Activated naive CD4-positive, alpha-beta T cell treated with anti-CD3 and anti-CD28 coated beads, Interleukin-2, amount 50 U/mL, for 72 hours (primary cell): Measurements from ENCODE around the gene RARA. TPM values are rescaled to one million over a fixed set of nuclear protein-coding genes. Genes with fewer than 3 reads are reported as not detected.
A peak's percentile ranks its signal among the peaks of the same experiment; 100 is the strongest.

Source experiments
- ATAC-seq, 2 donors: fragments of 150-1000 bp; cut with Tn5 transposase; 2 replicates each; pipeline ENCODE4 v1.10.0; 2021; ENCODE audit warnings: mild to moderate bottlenecking in 2 of 2, moderate library complexity in 2 of 2
- DNase-seq, 2 donors: peaks; one replicate each; pipeline ENCODE4 v3.0.0; 2021 to 2022; ENCODE audit warnings: low spot score in 2 of 2
- H3K27ac Mint-ChIP-seq, 2 donors: one replicate each; pipeline ENCODE4 v1.8.0; 2022; ENCODE audit warnings: mild to moderate bottlenecking in 2 of 2, mixed read lengths in 2 of 2
- H3K36me3 Mint-ChIP-seq, 2 donors: one replicate each; pipeline ENCODE4 v1.8.0; 2022; ENCODE audit warnings: mixed read lengths in 2 of 2
- H3K9me3 Mint-ChIP-seq, 2 donors: one replicate each; pipeline ENCODE4 v1.8.0; 2022; ENCODE audit warnings: mixed read lengths in 2 of 2
- total RNA-seq, 2 donors: library from RNA; stranded (reverse); gene quantifications; one replicate each; pipeline ENCODE4 v1.2.3, GENCODE V29; 2022

The RARA gene
- total RNA-seq, 2 donors from 2014 or later: 21.0 to 23.0 TPM

- peaks cover 0 to 20% of the 10 kb centered on the region in 2 donors for H3K36me3 Mint-ChIP-seq
- H3K9me3 Mint-ChIP-seq: no peaks in the 10 kb centered on the region
- peak in 1 of 2 donors; percentile 6 for ATAC-seq
- peak overlapping the region; percentile 40 to 80 for H3K27ac Mint-ChIP-seq
- no peak for DNase-seq
Observed at GRCh38 chr17:40329839-40330794, 21.1 kb downstream of the RARA start.

DNA sequence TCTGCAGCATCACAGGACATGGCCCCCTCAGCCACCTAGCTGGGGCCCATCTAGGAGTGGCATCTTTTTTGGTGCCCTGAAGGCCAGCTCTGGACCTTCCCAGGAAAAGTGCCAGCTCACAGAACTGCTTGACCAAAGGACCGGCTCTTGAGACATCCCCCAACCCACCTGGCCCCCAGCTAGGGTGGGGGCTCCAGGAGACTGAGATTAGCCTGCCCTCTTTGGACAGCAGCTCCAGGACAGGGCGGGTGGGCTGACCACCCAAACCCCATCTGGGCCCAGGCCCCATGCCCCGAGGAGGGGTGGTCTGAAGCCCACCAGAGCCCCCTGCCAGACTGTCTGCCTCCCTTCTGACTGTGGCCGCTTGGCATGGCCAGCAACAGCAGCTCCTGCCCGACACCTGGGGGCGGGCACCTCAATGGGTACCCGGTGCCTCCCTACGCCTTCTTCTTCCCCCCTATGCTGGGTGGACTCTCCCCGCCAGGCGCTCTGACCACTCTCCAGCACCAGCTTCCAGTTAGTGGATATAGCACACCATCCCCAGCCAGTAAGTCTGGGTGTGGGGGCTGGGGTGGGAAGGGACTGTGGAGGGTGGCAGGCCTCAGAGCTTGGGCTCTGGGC lies 22.0 kb downstream of the RARA start:
- no peaks in the 10 kb centered on the region for H3K9me3 Mint-ChIP-seq
- ATAC-seq (no peak), DNase-seq (no peak)
- peak overlapping the region; percentile 33 to 80 for H3K27ac Mint-ChIP-seq
- peaks cover 0 to 20% of the 10 kb centered on the region in 2 donors for H3K36me3 Mint-ChIP-seq

DNA sequence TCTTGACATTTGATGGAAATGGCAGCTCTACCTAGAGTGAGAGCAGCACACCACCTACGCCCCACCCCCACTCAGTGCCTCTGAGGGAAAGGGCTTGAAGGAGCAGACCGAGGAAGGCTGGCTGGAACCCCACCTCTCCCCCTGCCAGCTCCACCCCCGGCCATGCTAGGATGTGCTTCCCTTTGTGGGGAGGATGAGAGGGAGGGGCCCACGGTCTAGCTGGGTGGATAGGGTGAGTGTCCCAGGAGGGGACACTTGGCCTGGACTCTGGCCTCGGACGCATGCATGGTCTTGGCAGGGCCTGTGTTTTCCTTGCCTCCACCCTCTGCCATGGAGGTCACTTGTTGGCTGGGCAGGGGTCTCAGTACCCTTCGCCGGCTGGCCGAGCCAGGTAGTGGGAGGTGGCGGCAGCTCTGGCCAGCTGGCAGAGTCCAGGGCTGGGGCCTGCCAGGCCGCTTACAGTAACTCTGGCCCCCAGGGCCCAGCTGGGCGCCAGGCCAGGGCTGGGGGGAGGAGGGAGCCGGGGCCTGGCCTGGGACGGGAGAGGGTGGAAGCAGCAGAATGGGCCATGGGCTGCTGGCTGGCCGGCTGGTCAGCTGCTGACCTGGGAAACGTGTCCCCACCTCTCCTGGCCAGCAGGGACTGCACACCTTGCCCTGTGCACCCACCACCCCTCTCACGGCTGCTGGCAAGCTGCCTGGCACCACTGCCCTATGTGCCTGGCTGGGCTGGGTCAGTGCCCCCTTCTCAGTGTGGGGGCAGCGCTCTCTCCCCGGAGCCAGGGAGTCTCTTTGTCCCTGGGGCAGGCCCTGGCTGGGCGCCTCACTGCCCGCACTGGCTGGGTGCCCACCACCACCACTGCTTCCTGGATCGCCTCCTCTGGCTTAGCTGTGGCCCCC lies 23.0 kb downstream of the RARA start:
- Mint-ChIP-seq H3K36me3 (peaks cover 0 to 20% of the 10 kb centered on the region in 2 donors), H3K9me3 (no peaks in the 10 kb centered on the region), H3K27ac (peak overlapping the region; percentile 80 to 83)
- ATAC-seq (no peak), DNase-seq (no peak)

DNA sequence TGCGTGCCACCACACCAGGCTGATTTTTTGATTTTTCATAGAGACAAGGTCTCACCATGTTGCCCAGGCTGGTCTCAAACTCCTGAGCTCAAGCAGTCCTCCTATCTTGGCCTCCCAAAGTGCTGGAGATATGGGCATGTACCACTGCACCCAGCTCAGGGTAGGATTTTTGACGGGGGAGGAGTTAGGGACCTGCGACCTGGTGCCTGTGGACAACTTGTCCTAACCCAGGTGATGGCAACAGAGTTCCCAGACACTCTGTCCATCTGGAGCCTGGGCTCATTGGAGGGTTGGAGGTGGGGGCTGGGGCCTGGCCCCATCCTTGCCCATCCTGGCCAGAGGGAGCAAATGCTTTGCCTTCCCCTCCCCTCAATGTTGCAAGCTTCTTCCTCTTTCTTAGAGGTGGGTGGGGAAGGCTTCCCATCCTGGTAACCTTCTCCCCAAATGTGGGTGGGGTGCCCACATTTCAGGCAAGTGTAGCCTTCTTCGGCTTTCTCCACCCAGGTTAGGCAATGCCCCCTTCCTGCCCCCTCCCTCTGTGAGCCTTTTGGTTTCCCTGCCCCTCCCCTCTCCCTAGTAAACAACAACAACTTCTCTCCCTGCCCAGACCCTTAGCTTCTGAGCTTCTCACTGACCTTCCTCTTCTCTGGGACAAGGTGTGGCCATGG lies 24.9 kb downstream of the RARA start:
- no peak for ATAC-seq
- Mint-ChIP-seq H3K36me3 (peaks cover 0 to 26% of the 10 kb centered on the region in 2 donors), H3K9me3 (no peaks in the 10 kb centered on the region), H3K27ac (peak overlapping the region in 1 of 2 donors; percentile 50)
- DNase-seq: no peak

GRCh38 chr17:40335620-40336019 lies 26.6 kb downstream of the RARA start:
- DNase-seq: no peak
- H3K36me3 Mint-ChIP-seq: peaks cover 0 to 26% of the 10 kb centered on the region in 2 donors
- no peak for ATAC-seq
- no peak overlapping the region for H3K27ac Mint-ChIP-seq
- H3K9me3 Mint-ChIP-seq: no peaks in the 10 kb centered on the region

DNA sequence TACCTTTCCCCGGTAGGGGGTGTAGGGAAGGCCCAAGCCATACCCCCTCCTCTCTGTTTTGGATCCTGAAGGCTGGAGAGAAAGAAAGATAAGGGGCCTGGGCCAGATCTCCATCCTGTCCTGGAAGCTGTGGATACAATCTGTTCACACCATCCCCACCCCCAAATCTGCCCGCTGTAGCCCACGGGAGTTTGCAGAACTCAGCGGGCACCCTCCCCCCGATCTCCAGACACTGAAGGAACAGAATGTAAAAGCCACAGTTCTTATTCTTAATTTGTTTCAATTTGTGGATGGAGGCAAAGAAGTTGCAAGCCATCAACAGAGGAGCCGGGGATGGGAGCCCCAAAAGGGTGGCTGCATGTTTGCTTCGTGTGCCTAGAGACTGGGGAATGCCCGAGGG lies 28.4 kb downstream of the RARA start:
- H3K9me3 Mint-ChIP-seq: no peaks in the 10 kb centered on the region
- peaks cover 0 to 17% of the 10 kb centered on the region in 2 donors for H3K36me3 Mint-ChIP-seq
- DNase-seq (no peak), ATAC-seq (no peak)
- peak overlapping the region; percentile 71 to 93 for H3K27ac Mint-ChIP-seq

DNA sequence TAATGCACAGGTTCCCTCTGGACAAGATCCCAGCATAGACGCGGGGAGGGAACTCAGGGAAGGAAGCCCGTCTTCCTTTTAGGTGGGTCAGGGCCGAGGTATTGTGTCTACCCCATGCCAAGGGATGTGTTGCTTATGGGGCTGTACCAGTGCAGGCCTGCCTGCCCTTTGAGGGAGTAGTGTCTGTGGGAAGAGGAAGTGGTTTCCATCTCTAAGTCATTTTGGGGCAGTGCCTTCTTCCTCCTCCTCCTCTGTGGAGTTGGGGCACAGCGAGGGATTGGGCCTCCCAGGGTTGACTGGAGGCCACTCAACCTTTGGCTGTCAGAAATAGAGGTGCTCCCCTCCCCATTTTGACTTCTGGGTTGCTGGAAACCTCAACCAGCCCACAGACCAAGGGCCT lies 29.1 kb downstream of the RARA start:
- peak in 1 of 2 donors; percentile 75 for ATAC-seq
- no peaks in the 10 kb centered on the region for H3K9me3 Mint-ChIP-seq
- peaks cover 3 to 9% of the 10 kb centered on the region in 2 donors for H3K36me3 Mint-ChIP-seq
- peak overlapping the region; percentile 71 to 93 for H3K27ac Mint-ChIP-seq
- DNase-seq: no peak

DNA sequence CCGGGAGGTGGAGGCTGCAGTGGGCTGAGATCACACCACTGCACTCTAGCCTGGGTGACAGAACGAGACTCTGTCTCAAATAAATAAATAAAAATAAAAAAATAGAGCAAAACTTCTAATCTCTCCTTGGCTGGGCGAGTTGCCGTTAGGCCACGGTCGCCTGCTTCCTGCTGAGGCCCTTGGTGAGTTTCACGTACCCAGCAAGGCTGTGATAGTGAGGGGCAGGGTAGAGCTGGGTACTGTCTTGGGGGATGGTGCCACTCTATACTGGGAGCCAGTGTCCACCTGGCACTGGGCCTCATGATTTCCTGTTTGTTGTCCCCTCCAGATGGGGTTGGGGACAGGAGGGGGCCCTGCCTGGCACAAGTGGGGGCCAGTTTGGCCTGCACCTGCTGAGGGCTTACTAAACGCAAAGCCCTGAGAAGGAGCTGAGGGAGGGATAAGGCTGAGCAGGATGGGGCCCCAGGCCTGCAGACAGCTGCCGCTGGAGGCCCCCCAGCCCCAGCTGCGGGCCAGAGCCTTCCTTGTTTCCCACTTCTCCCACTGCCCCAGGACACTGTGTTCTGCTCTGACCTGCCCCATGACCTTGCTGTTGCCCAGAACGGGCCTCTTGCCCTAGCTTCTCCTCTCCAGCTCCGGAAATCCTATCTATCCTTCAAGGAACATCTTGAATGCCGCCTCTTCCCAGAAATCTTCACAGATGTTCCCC lies 30.1 kb downstream of the RARA start:
- H3K36me3 Mint-ChIP-seq: peaks cover 6 to 7% of the 10 kb centered on the region in 2 donors
- H3K9me3 Mint-ChIP-seq: no peaks in the 10 kb centered on the region
- ATAC-seq: no peak
- no peak for DNase-seq
- H3K27ac Mint-ChIP-seq: no peak overlapping the region

- peaks cover 6 to 7% of the 10 kb centered on the region in 2 donors for H3K36me3 Mint-ChIP-seq
- ATAC-seq (no peak), DNase-seq (no peak)
- no peaks in the 10 kb centered on the region for H3K9me3 Mint-ChIP-seq
- peak overlapping the region; percentile 5 to 52 for H3K27ac Mint-ChIP-seq
Observed at GRCh38 chr17:40340327-40340726, 31.3 kb downstream of the RARA start.

DNA sequence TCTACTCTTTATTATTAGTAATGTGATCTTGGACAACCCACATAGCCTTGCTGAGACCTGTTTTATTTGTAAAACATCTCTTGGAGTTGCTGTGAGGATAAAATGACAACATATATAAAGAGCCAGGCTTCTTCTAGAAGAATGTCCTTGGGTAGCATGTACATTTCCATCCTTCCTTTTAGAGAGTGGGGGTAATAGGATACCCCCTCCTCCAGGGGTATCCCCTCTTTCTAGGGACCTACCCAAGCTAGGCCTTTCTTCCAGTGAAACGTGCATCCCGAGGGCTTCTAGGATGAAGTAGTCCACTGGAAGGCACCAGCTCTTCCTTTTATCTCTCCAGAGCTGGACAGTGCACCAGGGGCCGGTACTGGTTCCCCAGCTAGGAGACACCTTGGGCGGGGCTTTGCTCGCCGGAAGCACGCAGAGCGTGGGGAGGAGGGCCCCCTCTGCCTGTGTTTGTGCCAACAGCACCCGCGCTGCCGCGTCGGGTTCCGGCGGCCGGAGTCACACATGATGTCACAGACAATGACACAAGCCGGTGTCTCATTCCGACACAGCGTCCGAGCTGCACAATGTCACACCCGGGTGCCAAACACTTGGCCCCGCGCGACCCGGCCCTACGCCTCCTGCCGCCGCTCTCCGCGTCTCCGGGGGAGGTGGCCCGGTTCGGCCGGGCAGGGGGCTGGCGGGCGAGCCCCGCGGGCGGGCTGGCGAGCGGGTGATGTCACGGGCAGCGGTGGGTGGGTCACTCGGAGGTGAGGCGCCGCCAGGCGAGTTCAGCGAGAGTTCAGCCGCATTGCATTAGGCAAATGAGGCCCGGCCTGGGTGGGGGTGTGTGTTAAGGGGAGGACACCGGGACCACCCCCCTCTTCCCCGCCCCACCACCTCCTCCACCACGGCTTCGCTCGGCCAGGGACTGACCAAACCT lies 32.2 kb downstream of the RARA start:
- ATAC-seq: peak; percentile 83 to 89
- peak overlapping the region in 1 of 2 donors; percentile 52 for H3K27ac Mint-ChIP-seq
- H3K36me3 Mint-ChIP-seq: peaks cover 6 to 7% of the 10 kb centered on the region in 2 donors
- H3K9me3 Mint-ChIP-seq: no peaks in the 10 kb centered on the region
- peak; percentile 78 to 84 for DNase-seq

DNA sequence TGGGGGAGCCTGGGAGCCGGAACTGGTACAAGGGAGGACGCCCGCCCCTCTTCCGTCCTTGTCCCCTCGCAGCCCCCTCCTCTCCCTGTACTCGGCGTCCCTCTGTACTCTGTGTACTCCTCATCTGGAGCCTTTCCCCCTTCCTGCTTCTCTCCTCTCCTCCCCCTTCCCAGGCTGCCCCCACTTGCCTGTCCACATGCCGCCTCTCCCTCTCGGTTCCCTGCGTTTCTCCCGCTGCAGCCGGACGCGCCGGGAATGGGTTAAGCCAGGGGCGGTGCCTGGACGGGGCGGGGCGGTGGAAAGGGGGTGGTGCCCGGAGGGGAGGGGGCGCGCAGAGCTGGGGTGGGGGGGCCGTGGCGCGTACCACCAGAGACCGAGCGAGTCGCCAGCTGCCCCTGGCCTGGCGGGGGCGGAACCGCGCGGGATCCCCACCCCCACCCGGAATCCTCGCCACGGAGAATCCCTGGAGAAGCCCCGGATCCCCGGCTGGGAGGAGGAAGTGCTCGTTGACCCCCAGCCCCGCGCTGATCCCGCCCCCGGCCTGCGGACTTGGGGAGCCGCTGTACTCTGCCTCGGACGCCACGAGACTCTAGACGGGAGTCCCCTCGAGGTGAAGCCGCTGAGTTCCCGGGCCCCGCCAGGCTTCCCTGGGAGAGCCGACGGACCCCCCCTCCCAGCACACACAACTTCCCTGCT lies 33.0 kb downstream of the RARA start:
- H3K9me3 Mint-ChIP-seq: no peaks in the 10 kb centered on the region
- peaks cover 6 to 7% of the 10 kb centered on the region in 2 donors for H3K36me3 Mint-ChIP-seq
- H3K27ac Mint-ChIP-seq: peak overlapping the region in 1 of 2 donors; percentile 71
- DNase-seq: no peak
- no peak for ATAC-seq

DNA sequence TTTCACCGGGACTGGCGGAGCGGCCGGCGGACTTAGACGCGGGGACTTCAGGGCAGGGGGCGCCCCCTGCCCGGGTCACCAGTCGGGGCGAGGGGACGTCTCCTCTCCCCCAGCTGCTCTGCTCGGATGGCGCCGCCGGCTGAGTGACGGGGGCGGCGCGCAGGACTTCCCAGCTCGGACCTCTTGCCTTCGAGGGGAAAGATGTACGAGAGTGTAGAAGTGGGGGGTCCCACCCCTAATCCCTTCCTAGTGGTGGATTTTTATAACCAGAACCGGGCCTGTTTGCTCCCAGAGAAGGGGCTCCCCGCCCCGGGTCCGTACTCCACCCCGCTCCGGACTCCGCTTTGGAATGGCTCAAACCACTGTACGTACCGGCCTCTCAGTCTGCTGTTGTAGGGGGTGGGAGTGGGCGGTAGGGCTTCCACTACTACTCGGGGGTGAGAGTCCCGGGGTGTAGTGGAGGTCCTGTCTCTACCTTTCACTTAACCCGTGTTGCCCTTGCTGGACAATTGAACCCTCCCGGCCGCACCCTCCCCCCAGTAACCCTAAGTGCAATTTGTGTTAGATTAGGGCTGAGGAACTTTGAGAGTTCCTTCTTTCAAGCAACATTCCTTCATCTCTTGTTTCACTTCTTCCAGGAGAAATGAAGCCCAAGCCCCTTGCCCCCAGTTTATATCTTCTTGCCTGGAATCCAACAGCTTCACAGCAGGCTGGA lies 33.7 kb downstream of the RARA start:
- ATAC-seq: no peak
- Mint-ChIP-seq H3K27ac (peak overlapping the region; percentile 50 to 71), H3K36me3 (peaks cover 5 to 6% of the 10 kb centered on the region in 2 donors), H3K9me3 (no peaks in the 10 kb centered on the region)
- DNase-seq: no peak

- ATAC-seq: no peak
- peaks cover 0 to 6% of the 10 kb centered on the region in 2 donors for H3K36me3 Mint-ChIP-seq
- DNase-seq: no peak
- no peaks in the 10 kb centered on the region for H3K9me3 Mint-ChIP-seq
- peak overlapping the region; percentile 50 to 71 for H3K27ac Mint-ChIP-seq
Observed at GRCh38 chr17:40343219-40344119, 34.5 kb downstream of the RARA start.
